ENCODE results near the gene GRM2. TPM values are rescaled to one million over a fixed set of nuclear protein-coding genes. Genes with fewer than 3 reads are reported as not detected.
A peak's percentile ranks its signal among the peaks of the same experiment; 100 is the strongest.

GRM2 gene
- total RNA-seq, 1 donor from 2014 or later, result 0.10 TPM

DNA sequence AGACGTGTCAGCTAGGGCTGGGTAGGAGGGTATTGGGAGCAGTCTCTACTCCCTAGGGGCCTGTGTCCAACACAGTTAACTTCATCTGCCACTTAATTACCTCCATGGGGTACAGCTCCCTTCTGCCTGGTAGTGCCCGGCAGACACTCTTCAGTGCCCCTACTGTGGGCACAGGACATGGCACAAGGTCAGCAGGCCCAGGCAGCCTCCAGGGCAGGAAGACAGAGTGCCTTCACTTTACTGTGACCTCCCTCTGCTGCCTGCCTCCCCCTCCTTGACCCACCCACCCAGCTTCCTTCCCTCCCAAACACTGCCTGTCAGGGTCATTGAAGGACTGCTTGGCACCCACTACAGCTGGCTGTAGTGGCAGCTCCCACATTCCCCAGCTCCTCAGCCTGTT lies 6.5 kb upstream of the GRM2 start:
- TF ChIP-seq, protein P1, sequence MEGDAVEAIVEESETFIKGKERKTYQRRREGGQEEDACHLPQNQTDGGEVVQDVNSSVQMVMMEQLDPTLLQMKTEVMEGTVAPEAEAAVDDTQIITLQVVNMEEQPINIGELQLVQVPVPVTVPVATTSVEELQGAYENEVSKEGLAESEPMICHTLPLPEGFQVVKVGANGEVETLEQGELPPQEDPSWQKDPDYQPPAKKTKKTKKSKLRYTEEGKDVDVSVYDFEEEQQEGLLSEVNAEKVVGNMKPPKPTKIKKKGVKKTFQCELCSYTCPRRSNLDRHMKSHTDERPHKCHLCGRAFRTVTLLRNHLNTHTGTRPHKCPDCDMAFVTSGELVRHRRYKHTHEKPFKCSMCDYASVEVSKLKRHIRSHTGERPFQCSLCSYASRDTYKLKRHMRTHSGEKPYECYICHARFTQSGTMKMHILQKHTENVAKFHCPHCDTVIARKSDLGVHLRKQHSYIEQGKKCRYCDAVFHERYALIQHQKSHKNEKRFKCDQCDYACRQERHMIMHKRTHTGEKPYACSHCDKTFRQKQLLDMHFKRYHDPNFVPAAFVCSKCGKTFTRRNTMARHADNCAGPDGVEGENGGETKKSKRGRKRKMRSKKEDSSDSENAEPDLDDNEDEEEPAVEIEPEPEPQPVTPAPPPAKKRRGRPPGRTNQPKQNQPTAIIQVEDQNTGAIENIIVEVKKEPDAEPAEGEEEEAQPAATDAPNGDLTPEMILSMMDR (IDR thresholded peaks at IDR 0.05), result no peak
- no peak overlapping the region for H3K4me3 Mint-ChIP-seq (ENCODE audit: unreplicated experiment)
- H3K9me3 Mint-ChIP-seq (ENCODE audit: low read depth), result no peaks in the 10 kb centered on the region
- H3K27ac Mint-ChIP-seq (ENCODE audit: unreplicated experiment), result no peak overlapping the region
- no peaks in the 10 kb centered on the region for H3K4me1 Mint-ChIP-seq (ENCODE audit: low read depth)
- H3K27me3 Mint-ChIP-seq (ENCODE audit: low read depth), result no peaks in the 10 kb centered on the region
- peaks cover 13% of the 10 kb centered on the region for H3K36me3 Mint-ChIP-seq (ENCODE audit: low read depth)
- DNase-seq (ENCODE audit: low spot score), result no peak

DNA sequence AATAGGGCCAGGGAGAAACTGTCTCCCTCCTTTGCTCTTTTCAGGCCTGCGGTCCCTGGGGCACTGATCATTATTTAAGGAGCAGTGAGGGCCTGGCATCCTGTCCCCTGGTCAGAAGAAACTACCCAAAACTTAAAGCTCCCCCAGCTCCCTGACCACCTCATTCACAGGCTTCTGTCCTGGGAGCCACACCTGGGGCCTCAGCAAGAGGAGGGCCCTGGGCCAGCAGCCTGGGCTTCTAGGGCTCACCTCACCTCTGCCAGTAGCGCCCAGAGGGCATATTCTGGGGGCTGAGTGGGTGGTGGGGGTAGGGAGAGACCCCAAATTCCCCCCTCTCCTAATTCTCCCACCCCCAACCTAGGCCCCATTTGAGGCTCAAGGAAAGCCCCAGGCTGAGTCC lies 4.7 kb upstream of the GRM2 start:
- peak; percentile 60 for DNase-seq (ENCODE audit: low spot score)
- no peak overlapping the region for H3K4me3 Mint-ChIP-seq (ENCODE audit: unreplicated experiment)
- TF ChIP-seq, protein P1 (IDR thresholded peaks at IDR 0.05), result no peak
- H3K9me3 Mint-ChIP-seq (ENCODE audit: low read depth), result no peaks in the 10 kb centered on the region
- H3K27me3 Mint-ChIP-seq (ENCODE audit: low read depth), result no peaks in the 10 kb centered on the region
- H3K27ac Mint-ChIP-seq (ENCODE audit: unreplicated experiment), result no peak overlapping the region
- H3K36me3 Mint-ChIP-seq (ENCODE audit: low read depth), result peaks cover 13% of the 10 kb centered on the region
- H3K4me1 Mint-ChIP-seq (ENCODE audit: low read depth), result peaks cover 1% of the 10 kb centered on the region

DNA sequence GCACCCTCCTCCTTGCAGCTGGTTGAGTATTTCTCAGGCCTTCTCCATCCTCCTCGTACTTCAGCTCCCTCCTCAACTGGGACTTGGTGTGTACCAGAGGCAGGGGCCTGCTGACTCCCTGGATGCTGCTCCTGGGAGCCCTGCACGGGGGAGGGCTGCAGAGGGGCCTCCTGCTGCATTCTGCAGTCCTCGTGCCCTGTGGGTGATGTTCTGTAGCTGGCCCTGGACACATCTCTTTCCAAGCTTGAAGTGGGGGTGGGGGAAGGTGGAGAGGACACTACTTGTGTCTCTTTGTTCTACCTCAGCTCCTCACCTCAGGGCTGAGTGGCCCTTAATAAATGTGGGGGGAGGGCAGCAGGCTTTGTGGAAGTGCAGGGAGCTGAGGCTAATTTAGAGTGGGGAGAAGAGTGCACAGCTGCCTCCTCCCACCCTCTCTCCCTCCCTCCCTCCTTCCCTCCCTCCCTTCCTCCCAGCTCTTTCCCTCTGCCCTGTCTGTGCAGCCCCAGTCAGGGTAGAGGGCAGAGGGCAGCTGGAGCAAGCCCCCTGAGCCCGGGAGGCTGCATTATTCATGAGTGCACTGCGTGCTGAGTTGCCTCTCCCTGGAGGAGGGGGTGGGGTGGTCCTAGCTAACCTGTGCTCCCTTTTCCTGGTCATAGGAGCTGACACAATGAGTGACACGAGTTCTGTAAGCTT lies 3.7 kb upstream of the GRM2 start:
- TF ChIP-seq, protein P1 (IDR thresholded peaks at IDR 0.05), result no peak
- Mint-ChIP-seq H3K4me1 (ENCODE audit: low read depth) (peaks cover 8% of the 10 kb centered on the region), H3K27me3 (ENCODE audit: low read depth) (peaks cover 4% of the 10 kb centered on the region), H3K36me3 (ENCODE audit: low read depth) (peaks cover 10% of the 10 kb centered on the region), H3K27ac (ENCODE audit: unreplicated experiment) (no peak overlapping the region), H3K4me3 (ENCODE audit: unreplicated experiment) (no peak overlapping the region), H3K9me3 (ENCODE audit: low read depth) (no peaks in the 10 kb centered on the region)
- DNase-seq (ENCODE audit: low spot score), result peak; percentile 81

DNA sequence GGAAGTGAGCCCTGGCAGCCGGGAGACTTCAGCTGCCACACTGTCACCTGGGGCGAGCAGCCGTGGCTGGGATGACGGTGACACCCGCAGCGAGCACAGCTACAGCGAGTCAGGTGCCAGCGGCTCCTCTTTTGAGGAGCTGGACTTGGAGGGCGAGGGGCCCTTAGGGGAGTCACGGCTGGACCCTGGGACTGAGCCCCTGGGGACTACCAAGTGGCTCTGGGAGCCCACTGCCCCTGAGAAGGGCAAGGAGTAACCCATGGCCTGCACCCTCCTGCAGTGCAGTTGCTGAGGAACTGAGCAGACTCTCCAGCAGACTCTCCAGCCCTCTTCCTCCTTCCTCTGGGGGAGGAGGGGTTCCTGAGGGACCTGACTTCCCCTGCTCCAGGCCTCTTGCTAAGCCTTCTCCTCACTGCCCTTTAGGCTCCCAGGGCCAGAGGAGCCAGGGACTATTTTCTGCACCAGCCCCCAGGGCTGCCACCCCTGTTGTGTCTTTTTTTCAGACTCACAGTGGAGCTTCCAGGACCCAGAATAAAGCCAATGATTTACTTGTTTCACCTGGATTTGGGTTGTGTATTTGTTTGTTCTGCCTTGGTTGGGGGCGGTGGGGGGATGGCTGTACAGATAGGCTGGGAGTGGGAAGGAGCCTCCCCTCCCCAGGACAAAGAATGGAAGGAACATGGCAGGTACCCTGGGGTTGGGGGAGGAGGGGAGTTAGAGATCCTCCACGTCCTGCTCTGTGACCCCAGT lies 2.9 kb upstream of the GRM2 start:
- Mint-ChIP-seq H3K36me3 (ENCODE audit: low read depth) (peaks cover 7% of the 10 kb centered on the region), H3K27ac (ENCODE audit: unreplicated experiment) (no peak overlapping the region)

DNA sequence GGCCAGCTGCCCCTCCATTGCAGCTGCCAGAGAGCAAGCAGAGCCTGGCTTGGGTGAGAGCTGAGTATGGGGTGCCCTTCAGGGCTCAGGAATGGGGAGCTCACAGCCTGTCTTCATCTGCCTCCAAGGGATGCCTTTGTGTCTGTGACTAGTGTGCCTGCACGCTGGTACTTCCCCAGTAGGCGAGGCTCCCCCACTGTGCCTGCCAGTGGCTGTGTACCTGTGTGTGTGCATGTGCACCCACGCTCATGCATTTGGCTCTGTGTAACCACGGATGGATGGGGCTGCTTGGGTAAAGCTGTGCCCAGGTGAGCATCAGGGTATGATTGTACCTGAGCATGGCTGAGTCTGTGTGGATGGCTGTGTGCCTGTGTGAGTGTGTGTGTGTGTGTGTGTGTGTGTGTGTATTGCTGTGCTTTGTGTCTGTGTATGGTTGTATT lies 2.3 kb upstream of the GRM2 start:
- TF ChIP-seq, protein P1 (IDR thresholded peaks at IDR 0.05), result no peak
- no peaks in the 10 kb centered on the region for H3K9me3 Mint-ChIP-seq (ENCODE audit: low read depth)
- H3K4me1 Mint-ChIP-seq (ENCODE audit: low read depth), result peaks cover 8% of the 10 kb centered on the region
- no peak overlapping the region for H3K4me3 Mint-ChIP-seq (ENCODE audit: unreplicated experiment)
- H3K27me3 Mint-ChIP-seq (ENCODE audit: low read depth), result peaks cover 6% of the 10 kb centered on the region
- H3K36me3 Mint-ChIP-seq (ENCODE audit: low read depth), result peaks cover 5% of the 10 kb centered on the region
- no peak overlapping the region for H3K27ac Mint-ChIP-seq (ENCODE audit: unreplicated experiment)
- DNase-seq (ENCODE audit: low spot score), result peak; percentile 73

More for the DNA sequence above, 2.9 kb upstream of the GRM2 start:
- Mint-ChIP-seq H3K4me1 (ENCODE audit: low read depth) (peaks cover 8% of the 10 kb centered on the region), H3K4me3 (ENCODE audit: unreplicated experiment) (no peak overlapping the region), H3K27me3 (ENCODE audit: low read depth) (peaks cover 6% of the 10 kb centered on the region), H3K9me3 (ENCODE audit: low read depth) (no peaks in the 10 kb centered on the region)
- peak; percentile 90 for DNase-seq (ENCODE audit: low spot score)
- TF ChIP-seq, protein P1 (IDR thresholded peaks at IDR 0.05), result no peak
